NCI-H146 (cell line): Measurements from ENCODE around the gene SAG.
A peak's percentile ranks its signal among the peaks of the same experiment; 100 is the strongest.
"Not testable (repeated sequence)": the region's sequence is repeated elsewhere in the genome, so short reads cannot be mapped to it uniquely, and the experiment has no call there.

Experiments
- DNase-seq: peaks from one replicate; lab custom pipeline; 2025; lab: John Stamatoyannopoulos, UW

Gene SAG

GRCh38 chr2:233332125-233332524 is 24.5 kb downstream of the SAG start:
- no peak for DNase-seq

DNA sequence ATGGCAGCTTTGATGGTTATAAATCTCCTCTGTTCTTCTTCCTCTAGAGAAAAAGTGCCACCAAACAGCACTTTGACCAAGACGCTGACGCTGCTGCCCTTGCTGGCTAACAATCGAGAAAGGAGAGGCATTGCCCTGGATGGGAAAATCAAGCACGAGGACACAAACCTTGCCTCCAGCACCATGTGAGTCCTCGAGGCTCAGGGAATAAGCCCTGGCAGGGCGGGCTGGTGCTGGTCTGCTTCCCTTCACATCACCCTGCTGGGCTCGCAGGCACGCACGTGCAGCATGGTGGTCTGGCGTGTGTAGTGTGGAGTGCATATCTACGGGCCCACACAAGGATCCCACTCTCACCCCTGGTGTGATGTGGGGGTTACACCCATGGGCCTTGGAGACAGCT is 27.3 kb downstream of the SAG start:
- no peak for DNase-seq

DNA sequence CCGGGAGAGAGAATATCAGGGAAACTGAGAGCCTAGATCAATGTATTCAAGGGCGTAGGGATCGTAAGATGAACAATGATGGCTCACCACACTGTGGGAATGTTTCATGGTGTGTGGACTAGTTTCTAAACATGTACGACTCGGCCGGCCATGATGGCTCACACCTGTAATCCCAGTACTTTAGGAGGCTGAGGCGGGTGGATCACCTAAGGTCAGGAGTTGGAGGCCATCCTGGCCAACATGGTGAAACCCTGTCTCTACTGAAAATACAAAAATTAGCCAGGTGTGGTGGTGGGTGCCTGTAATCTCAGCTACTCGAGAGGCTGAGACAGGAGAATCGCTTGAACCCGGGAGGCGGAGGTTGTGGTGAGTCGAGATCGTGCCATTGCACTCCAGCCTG is 28.5 kb downstream of the SAG start:
- not testable (repeated sequence) for DNase-seq

DNA sequence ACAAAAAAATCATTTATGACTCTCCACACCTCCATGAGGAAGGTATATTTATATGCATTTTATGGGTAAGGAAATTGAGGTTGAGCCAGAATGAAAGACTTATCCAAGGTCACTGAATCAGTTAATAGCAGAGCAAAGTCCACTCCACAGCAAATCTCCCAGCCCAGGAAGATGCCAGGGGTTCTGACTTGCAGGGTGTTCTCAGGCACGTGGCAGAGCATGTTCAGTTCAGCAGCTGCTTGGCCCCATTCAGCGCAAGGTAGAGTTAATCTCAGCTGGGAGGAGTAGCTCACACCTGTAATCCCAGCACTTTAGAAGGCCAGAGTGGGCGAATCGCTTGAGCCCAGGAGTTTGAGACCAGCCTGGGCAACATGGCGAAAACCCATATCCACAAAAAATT is 28.9 kb downstream of the SAG start:
- no peak for DNase-seq

- no peak for DNase-seq
These were observed 30.4 kb downstream of the SAG start for GRCh38 chr2:233338046-233338445.

DNA sequence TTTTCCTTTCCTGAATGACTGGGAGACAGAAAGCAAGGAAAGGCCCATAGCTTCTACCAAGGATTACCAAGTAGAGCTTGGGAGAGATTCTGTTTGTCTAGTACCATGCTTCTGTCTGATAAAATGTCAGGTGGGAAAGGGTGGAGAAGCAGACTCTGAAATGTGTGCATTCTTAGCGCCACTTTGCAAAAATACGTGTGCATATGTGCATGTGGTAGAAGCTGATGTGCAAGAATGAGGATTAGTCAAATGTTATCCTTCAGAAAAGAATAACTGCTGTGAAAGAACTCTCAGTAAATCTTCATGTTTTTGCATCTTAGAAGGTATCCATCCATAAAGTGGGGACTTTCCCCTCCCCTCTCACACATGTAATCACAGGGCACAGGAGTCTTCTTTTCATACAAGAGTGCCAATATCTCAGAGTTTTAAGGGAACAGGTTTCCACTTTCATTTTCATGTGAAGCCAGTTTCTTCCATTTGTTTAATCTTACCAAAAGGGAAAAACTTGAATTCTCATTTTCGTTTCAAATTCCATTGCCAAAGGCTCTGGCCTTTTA is 31.3 kb downstream of the SAG start:
- no peak for DNase-seq

DNA sequence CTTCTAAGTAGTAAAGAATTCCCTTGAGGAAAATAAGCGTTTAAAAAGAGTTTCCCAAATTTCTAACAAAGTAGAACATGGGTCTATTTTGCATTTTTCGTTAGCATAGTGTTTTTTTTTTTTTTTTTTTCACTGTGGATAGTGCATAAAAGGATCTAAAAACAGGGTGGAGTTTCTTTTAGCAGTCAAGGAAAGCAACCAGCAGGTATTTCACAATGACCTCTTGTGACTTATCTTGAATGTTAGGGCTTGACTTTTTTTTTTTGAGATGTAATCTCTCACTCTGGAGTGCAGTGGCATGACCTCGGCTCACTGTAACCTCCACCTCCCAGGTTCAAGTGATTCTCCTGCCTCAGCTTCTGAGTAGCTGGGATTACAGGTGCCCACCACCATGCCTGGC is 31.8 kb downstream of the SAG start:
- DNase-seq, result no peak

GRCh38 chr2:233341296-233341695 is 33.7 kb downstream of the SAG start:
- no peak for DNase-seq

DNA sequence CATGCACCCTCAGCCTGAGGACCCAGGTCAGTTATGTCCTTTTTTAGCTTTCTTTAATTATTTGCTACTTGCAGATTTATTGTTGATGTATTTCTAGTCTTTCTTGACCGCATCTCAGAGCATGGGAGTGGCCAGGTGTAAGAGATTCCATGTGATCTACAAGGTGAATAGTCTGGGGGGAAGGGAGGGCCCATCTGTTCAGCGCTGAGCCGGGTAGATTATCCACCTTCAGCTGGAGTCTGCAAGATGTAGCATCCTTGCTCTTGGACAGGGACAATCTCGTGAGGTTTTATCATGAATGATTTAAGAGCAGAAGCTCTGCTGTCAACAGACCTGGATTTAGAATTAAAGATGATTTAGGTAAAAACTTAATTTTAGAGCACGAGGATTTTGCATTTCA is 34.7 kb downstream of the SAG start:
- DNase-seq, result no peak

- DNase-seq, result no peak
These were observed 35.6 kb downstream of the SAG start for GRCh38 chr2:233343171-233343705.

DNA sequence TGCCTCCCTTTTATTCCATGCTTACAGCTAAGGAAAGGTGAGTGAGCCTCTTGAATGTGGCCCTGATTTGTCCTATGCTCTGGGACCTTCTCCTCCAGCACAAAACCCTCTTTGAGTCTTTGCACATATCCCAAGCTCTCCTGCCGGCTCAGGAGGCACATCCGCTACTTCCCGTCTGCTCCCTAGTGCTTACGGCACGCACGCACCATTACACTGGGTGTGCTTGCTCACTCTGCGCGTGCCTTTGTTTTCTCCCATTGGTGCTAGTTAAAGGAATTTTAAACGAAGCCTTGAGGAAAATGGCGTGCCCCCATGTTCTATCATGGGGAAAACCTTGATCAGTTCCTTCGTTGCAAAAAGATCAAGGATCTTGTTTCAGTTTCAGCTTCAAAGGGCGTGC is 38.8 kb downstream of the SAG start:
- no peak for DNase-seq

DNA sequence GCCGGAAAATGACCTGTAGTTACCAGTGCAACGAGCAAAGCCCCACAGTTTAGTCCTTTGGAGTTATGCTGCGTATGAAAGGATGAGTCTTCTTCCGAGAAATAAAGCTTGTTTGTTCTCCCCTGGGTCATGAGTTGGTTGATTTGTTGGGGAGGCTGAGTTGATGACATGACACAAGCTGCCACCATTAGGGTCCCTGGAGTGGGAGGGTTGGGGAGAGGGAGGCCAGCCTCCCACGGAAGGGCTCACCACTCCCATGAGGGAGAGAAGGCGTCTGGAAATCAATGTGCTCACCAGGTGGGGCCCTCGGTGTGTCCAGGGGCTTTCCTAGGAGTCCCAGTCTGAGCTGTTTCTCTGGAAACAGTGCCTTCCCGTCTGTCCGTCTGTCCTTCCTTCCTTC is 39.3 kb downstream of the SAG start:
- no peak for DNase-seq

GRCh38 chr2:233349005-233349998 is 41.7 kb downstream of the SAG start:
- DNase-seq, result peak; percentile 35

DNA sequence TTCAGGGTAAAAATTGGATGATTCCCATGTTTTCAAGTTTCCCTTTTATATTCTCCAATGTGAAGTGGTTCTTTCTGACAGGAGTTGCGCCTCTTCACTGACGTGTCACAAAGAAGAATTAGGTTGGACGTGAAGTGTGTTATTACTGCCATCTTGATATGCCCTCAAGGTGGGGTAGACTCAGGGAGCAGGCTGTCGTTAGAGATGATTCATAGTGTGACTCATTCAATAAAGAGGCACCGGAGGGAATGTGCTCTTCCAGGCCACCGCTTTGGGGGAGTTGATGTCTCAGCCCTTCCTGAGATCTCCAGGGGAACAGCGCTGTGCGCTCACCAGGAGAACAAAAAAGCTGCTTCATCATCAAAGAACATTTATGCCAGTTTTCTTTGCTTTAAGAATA is 43.1 kb downstream of the SAG start:
- peak; percentile 4 for DNase-seq

DNA sequence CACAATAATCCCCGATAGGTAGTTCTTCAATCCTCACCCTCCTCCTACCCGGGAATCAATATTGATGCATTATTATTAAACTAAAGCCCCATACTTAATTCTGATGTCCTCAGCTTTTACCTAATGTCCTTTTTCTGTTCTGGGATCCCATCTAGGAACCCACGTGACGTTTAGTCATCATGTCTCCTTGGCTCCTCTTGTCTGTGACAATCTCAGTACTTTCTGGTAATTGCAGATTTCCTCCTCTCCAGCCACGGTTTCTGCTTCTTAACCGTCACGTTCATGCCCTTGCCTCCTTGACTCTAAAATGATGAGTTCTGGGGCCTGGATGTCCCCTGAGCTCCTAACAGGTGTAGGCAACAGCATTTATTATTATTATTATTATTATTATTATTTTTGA is 43.8 kb downstream of the SAG start:
- DNase-seq, result no peak

DNA sequence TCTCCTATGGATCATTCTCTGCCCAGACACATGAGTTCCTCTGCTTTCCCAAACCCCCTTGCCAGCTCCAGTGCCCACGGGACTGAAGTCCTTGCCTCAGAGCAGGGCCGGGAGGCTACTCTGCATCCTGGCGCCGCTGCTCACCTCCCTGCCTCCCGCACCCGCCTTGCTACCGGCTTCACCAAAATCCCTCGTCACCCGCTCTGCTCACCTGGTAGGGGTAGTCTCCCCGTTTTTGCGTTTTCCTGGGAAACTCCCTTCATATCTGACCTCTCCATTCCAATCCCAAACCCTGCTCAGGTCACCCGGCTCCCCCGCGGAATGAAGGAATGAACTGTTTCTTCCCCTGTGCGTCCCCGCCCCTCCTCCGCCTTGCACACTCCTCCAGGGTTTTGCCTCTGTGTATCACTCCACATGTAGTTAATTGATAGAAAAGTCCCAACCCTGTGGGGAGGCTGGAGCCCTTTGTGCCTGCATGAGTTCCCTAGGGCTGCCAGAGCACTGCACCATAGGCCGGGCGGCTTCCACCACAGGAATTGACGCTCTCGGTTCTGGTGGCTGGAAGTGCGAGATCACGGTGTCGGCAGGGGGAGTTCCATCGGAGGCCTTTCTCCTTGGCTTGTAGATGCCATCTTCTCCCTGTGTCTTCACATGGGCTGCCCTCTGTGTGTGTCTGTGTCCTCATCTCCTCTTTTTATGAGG is 44.7 kb downstream of the SAG start:
- DNase-seq, result no peak

DNA sequence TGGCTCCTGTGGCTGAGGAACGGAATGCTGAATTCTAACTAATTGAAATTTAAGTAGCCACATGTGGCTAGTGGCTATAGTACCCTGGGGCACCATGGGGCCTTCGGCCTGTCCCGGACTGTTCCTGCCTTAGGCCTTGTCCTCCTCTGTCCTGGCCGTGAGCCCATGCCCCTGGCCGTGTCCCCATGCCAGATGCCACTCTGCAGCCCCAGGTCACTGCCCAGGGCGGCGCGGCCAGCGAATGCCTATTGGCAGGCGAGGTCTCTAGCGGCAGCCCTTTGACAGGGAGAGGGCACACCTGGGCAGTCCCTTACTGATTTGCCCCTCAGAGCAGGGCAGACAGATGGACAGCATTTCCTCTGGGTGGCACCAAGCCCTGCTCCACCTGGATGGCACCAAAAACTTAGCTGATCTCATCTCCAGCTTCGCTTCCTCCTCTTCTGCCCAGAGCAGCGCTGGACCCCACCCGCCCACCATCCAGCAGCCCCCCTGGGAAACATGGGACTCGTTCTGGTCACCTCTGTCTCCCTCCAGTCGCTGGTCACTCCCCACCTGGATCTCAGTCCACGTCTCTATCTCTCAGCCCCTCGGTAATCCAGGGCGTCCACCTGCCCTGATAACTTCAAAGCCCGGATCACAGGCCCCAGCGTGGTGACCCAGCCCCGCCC is 45.6 kb downstream of the SAG start:
- no peak for DNase-seq

- DNase-seq, result peak; percentile 57
These were observed 46.3 kb downstream of the SAG start, which contains the start of gene DGKD for GRCh38 chr2:233353769-233354499. TSS of gene DGKD (plus strand) at chr2:233354494. CDS start at chr2:233354519, 25 bp downstream.

DNA sequence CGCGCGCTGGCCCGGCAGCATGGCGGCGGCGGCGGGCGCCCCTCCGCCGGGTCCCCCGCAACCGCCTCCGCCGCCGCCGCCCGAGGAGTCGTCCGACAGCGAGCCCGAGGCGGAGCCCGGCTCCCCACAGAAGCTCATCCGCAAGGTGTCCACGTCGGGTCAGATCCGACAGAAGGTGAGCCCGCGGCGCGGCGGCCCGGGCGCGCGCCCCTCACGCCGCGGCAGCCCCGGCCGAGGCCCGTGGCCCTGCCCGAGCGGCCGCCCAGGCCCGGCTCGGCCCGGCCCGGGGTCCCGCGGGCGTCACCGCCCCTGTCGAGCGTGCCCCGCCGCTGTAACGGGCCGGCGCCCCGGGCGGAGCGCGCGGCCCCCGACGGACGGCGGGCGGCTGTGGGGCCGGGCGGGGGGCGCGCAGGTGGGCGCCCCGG is 46.9 kb downstream of the SAG start:
- DNase-seq, result no peak

- DNase-seq, result peak; percentile 56
These were observed 47.5 kb downstream of the SAG start for GRCh38 chr2:233354971-233355574.

- DNase-seq, result no peak
These were observed 48.3 kb downstream of the SAG start for GRCh38 chr2:233355916-233356315.
